GM12891 (cell line): Measurements from ENCODE around the gene DFFB.

Experiments used
- PAX5 ChIP-seq: IDR thresholded peaks from 2 replicates; pipeline ENCODE4 v1.6.1; 2011; ENCODE audit warnings: low read length, moderate library complexity, mild to moderate bottlenecking; ENCODE audit not compliant: insufficient read depth, severe bottlenecking
- POLR2A ChIP-seq: IDR thresholded peaks from 2 replicates; pipeline ENCODE4 v1.6.1; 2011; ENCODE audit warnings: low read depth, low read length, control low read depth
- POLR2AphosphoS5 ChIP-seq: IDR thresholded peaks from 2 replicates; pipeline ENCODE4 v1.6.1; 2011; ENCODE audit warnings: low read depth, low read length, control low read depth
- POU2F2 ChIP-seq: IDR thresholded peaks from 2 replicates; pipeline ENCODE4 v1.6.1; 2011; ENCODE audit warnings: low read depth, mild to moderate bottlenecking, control low read depth, low read length, moderate library complexity
- SPI1 ChIP-seq: IDR thresholded peaks from 2 replicates; pipeline ENCODE4 v1.6.1; 2011; ENCODE audit warnings: low read depth, low read length, control low read depth
- TAF1 ChIP-seq: IDR thresholded peaks from 2 replicates; pipeline ENCODE4 v1.6.1; 2011; ENCODE audit warnings: low read depth, low read length, control low read depth

- no peak for TF ChIP-seq PAX5
- TF ChIP-seq POLR2AphosphoS5, result no peak
- TF ChIP-seq POLR2A, result no peak
- TF ChIP-seq POU2F2, result no peak
- no peak for TF ChIP-seq TAF1
- TF ChIP-seq SPI1, result no peak
These were observed 35.5 kb downstream of the DFFB start for GRCh38 chr1:3892748-3893147.
